ENCODE measurements around the gene MRPL11.

The MRPL11 gene

DNA sequence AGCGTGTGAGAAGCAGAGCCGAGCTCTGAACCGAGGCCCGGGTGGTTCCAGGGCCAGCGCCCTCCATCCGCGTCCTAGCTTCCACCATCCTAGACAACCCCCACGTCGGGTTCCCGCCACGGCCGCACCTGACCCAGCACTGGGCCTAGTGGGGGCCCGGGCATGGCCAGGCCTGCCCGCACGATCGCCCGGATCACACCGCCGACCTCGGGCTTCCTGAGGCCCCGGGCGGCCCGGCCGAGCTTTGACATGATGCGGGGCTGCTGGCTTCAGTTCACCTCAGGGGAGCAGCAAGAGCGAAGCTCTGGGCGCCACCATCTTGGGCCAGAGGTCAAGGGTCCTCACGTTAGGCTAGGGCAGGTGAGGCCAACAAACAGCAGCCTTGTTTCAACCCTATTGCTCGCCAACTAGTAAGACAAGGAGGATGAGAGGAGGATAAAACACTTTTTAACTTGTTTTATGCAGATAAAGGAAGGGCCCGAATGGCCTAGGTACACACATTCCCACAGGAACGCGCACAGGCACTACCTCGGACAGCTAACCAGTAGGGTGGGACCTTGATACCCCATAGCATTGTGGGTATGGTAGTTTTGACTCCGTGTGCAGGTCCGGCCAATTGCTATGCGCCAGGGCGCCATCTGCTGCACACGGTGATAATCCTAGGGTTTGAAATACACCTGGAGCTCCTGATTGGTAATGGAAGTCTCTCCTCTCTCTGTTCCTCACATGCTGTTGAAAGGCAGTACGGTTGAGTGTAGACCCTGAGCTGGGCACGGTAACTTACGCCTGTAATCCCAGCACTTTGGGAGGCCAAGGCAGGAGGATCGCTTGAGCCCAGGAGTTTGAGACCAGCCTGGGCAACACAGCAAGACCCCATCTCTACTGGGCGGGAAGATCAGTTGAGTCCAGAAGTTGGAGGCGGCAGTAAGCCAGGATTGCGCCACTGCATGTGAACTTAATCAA, at the start of gene MRPL11:
Gene MRPL11 (minus strand): TSS at position 345 of the 963 bp plus-strand sequence. CDS start 94 bp downstream, at position 251.
- DNase-seq (ENCODE audit: low read depth, low spot score), result peak; percentile 80

DNA sequence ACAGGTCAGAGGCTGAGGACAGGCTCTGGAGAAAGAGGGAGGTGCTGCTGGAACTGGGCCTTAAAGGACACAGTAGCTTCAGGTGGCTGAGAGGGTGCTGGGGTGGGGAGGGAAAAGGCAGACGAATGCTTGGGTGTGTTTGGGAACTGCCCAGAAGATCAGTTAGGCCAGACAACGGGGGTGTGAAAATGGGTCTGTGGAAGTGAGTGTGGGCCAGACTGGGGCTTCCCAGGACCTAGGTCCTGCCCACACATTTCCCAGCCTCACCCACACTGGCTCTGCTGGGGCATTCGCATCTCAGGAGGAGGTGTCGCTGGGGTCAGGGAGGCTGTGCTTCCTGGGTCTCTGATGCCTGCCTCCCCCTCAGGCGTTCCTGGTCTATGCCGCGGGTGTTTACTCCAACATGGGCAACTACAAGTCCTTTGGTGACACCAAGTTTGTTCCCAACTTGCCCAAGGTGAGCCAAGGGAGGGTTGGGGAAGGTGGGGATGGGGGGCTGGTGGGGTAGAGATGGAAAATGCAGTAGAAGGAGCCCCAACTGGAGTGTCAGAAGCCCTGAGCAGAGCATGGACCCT, 46.2 kb upstream of the MRPL11 start:
- no peak for DNase-seq (ENCODE audit: low read depth, low spot score)

DNA sequence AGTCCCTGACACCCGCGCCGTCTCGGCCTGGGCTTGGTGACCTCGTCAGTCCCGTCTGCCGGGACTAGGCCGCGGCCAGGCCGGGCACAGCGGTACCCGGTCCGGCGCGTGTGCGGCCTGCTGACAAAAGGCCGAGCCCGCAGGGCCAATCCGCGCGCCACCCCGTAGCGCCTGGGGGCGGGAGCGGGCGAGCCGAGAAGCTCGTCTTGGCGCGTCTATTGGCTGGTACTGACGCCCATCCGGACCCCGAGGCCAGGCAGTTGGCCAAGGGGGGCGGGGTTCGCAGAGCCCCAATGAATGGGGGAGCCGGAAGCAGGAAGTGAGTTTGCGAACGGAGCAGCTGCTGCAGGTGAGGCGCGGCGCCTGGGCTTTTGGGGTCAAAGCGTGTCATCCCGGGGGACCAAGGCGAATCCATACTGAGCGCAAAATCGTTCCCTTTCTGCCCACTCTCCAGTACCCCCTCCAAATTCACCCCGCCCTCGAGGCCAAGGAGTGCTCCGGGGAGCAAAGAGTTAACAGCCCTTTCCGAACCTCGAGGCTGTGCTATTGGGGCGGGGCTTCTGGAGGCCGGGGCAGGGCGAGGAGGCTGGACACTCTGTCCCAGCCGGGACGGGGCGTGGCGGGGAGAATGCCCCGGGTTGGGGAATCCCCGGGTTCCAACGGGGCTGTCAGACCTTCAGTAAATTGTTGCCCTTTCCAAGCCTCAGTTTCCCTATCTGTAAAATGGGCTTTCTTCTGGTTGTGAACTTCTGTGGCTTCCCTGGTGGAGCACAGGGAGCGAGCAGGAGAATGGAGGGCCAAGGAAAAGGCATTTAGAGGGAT, 41.7 kb upstream of the MRPL11 start, which contains the start of gene DPP3:
Gene DPP3 (plus strand): TSS at position 318 of the 822 bp plus-strand sequence. CDS start 1,767 bp downstream, outside the sequence.
- peak; percentile 83 for DNase-seq (ENCODE audit: low read depth, low spot score)

DNA sequence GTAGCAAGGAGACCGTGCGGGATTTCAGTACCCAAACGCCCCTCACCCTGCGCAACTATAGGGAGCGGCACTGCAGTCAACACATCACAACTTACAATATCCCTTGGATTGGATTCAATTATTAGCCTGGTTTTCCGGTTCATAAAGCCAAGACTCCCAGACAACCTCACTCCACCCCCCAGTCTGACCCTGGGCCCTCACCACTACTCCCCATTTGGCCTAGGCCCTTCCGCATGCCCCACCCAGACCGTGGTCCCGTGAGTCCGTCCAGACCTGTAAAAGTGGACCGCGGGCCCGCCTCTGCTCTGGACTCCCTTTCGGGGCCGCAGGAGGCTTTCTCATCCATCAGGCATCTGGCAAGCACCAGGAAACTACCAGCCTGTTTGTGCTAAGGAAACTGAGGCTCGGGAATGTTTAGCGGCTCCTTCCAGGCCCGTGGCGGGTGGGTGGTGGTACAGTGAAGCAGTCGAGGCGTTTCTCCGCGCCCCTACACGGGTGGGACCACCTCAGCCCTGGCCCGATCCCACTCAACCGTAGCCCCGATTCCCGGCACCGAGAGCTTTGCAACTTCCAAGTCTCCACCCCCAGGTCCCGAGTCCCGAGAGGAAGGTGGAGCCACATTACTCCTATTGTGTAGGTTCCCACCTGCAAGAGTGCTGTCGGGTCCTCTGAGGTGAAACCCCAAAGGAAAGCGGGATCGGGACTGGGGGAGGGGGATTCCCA, 40.9 kb upstream of the MRPL11 start:
- no peak for DNase-seq (ENCODE audit: low read depth, low spot score)

DNA sequence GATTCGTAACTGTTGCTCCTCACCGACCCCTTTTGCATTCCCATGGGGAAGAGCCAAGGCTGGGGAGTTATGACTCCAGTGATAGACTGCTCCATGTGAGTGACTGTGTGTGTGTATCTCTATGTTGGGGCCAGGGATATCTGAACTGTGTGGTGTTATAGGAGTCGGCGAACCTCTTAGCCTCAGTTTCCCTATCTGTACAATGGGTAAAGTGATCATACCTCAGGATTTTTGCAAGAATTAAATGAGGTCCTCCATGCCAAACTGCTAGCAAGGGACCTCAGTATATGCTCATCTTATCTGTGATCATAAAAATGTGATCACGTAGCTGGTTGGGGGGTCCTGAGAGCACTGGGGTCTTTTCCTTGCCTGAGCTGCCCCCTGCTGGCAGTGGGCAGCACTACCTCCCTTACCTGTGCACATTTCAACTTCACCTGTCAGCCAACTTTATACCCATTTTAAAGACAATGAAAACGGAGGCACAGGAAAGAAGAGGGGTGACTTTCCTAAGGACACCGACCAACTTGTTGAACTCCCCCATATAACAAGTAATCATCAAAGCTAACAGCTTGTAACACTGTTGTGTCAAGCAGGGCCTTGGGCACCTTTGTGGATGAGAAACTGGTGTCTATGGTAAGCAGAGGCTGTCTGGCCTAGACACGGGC, 40.2 kb upstream of the MRPL11 start:
- no peak for DNase-seq (ENCODE audit: low read depth, low spot score)

DNA sequence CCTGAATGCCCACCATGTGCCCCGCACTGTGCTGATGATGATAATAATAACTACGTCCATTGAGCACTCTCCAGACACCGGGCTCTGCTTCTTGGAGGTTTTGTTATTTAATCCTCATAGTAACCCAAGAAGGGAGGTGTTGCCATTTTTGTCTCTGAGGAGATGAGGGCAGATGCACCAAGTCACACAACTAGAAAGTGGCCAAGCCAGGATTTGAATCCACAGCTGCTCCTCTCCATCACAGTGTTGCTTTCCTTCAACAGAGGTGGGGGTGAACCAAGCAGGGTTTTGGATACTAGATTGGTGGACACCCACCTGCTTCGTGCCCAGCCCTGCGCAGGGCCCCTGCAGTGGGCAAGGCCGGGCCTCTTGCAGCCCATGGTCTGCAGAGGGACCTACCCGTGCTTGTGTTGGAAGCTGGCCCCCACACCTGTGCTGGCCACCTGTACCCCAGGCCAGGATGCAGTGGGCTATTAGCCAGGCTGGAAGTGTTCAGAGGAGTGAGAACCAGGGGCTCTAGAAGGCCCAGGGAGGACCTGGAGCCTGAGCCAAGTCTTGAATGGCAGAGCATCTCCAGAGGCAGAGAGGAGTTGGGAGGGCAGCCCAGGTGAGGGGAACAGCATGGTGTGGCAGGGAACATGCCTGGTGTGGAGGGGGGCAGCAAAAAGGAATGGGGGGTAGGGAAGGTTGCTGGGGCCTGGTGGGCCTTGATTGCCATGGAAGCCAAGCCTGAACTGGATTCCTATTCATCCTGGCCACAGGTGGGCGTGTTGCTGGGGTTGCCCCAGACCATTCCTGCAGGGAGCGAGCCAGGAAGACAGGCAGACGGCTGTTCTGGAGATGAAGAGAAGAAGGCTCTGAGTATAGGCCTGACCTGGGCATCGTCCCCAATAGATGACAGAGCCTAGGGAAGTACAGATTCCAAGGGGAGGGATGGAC, 38.9 kb upstream of the MRPL11 start:
- no peak for DNase-seq (ENCODE audit: low read depth, low spot score)

DNA sequence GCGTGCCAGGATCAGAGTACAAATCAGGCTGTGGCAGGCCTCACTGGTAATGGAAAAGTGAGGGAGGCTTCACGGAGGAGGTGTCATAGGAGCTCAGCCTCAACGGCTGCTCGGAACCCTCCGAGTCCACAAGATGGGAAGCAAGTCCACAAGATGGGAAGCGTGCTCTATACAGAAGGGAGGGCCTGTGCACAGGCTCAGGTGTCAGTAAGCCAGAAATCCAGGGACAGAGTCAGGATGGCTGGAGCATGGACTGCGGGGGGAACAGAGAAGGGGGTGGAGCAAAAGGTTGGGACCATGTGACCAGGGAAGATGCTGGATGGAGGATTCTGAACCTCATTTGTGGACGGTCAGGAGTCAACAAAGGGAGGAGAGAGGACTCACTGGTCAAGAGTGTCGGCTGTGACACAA, 38.2 kb upstream of the MRPL11 start:
- DNase-seq (ENCODE audit: low read depth, low spot score), result no peak

DNA sequence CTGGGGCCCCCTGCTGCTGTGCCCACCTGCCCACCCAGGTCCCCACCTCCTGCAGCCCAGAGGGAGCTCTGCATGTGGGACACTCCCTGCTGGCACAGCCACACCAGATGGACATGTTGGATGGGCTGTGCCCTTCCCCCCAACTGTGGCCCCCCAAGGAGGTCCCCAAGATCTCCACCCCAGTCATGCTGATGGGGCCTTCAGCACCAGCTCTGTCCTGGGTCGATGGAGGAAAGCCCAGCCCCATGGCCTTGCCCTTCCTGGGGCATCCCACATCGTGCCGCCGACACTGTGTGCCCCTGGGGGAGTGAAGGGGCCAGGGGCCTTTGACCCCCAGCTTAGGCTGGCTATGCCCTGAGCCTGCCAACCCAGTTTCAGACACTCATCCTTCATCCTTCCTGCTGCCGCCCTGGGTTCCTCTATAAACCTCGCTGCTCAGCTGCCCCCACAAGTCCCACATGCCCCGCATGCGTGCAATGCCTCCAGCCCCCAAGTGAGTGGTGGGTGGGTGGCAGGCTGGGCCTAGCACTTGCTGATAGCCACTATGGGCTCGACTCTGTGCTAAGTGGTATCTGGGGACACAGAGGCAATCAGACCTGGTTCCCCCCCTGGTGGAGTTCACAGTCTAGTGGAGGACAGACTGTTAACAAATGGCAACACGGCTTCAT, 37.7 kb upstream of the MRPL11 start:
- no peak for DNase-seq (ENCODE audit: low read depth, low spot score)

DNA sequence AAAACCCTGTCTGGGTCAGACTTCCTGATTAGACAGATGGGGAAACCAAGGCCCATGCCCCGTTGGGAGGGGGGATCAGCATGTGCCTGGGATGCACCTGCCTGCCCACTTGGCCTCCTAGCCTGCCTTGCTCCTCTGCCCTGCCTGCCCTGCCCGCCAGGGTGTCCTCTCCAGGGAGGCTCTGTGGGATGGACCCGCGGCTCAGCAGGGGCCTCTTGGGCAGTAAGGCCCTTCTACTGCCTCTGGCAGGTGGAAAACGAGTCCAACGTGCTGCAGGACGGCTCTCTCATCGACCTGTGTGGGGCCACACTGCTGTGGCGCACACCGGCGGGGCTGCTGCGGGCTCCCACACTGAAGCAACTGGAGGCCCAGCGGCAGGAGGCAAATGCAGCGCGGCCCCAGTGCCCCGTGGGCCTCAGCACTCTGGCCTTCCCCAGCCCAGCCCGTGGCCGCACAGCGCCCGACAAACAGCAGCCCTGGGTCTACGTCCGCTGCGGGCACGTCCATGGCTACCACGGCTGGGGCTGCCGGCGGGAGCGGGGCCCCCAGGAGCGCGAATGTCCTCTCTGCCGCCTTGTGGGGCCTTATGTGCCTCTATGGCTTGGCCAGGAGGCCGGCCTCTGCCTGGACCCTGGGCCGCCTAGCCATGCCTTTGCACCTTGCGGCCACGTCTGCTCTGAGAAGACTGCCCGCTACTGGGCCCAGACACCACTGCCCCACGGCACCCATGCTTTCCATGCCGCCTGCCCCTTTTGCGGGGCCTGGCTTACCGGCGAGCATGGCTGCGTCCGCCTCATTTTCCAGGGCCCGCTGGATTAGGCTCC, 36.9 kb upstream of the MRPL11 start:
- DNase-seq (ENCODE audit: low read depth, low spot score), result no peak

DNA sequence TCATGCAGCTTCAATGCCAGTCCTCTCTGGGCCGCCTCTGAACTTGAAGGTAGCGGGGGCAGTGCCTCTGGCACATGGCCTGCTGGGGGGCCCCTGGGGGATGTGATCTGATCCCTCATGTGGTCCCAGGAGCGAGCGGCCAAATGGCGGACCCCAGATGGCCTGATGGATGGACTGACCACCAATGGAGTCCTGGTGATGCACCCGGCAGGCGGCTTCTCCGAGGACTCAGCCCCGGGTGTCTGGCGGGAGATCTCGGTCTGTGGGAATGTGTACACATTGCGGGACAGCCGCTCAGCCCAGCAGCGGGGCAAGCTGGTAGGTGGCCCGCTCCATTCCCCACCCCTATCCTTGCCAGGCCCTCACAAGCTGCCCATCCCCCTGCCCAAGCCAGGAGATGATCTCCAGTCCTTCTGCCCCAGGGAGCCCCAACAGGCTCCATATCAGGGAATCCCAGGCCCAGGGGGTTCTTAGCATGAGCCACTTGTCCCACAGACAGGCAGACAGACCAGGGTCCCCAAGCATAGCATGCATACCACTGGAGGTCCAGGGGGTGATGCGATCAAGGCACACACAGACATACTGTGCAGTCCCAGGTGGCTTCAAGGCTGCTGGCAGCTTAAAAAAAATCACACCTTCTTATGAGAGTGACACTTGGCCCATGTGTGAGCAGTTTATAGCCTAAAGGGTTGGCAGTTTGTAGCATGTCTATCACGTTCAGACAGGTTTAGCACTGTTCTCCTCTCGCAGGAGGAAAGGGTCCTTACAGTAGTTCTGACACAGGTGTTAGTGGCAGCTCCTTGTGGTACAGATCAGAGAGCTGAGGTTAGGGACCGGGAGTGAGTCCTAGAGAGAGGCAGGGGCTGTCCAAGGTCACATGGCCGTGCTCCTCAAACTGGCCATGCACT, 35.2 kb upstream of the MRPL11 start:
- DNase-seq (ENCODE audit: low read depth, low spot score), result no peak

DNA sequence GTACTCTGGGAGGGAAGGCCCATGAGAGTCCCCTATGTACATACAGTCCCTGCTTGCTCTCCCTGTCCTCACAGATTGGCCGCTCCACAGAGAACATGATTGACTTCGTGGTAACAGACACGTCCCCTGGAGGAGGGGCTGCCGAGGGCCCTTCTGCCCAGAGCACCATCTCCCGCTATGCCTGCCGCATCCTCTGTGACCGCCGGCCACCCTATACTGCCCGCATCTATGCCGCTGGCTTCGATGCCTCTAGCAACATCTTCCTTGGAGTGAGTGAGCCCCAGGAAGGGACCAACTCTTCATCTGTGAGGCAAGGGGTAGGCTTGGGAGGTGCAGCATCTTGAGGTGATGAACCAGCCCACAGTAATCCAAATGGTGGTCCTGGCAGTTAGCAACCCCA, 34.5 kb upstream of the MRPL11 start:
- DNase-seq (ENCODE audit: low read depth, low spot score), result no peak

DNA sequence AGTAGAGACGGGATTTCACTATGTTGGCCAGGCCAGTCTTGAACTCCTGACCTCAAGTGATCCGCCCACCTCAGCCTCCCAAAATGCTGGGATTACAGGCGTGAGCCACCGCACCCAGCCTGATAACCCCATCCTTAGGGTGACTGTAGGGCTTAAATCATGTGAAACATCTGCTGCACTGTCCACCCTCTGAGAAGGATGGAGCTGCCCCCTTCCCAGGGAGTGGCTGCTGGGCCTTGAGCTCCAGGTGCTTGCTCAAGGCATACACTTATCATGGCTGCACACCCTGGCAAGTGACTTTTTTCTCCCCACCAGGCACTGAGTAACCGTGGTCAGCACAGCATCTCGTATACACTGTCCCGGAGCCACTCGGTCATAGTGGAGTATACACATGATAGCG, 33.4 kb upstream of the MRPL11 start:
- no peak for DNase-seq (ENCODE audit: low read depth, low spot score)

DNA sequence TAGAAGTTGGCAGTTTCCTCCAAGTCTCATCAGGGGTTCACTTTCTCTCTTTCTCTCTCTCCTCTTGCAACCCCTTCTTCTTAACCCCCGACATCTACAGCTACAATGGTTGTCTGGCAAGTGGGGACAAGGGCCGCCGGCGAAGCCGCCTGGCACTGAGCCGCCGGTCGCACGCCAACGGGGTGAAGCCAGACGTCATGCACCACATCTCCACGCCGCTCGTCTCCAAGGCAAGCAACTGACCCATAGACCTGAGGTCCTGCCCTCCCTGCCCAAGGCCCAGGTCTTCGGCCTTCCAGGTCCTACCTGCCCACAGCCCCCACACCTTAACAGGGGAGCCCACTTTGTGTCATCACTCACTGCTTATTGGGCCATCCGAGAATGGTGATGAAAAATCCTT, 32.5 kb upstream of the MRPL11 start:
- no peak for DNase-seq (ENCODE audit: low read depth, low spot score)

DNA sequence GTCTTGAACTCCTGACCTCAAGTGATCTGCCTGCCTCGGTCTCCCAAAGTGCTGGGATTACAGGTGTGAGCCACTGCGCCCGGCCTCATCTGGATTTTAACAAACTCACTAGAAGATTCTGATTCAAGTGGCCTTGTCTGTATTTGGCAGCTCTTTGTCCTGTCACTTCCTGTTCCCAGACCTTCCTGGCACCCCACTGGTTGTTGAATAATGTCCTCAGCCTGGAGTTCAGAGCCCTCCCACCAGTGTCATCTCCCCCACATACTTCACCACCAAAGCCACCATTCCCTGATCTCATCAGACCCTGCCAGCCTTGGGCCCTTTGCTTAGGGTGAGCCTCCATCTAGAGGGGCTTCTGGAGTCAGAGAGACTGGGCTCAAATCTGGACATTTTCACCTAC, 31.4 kb upstream of the MRPL11 start:
- no peak for DNase-seq (ENCODE audit: low read depth, low spot score)

DNA sequence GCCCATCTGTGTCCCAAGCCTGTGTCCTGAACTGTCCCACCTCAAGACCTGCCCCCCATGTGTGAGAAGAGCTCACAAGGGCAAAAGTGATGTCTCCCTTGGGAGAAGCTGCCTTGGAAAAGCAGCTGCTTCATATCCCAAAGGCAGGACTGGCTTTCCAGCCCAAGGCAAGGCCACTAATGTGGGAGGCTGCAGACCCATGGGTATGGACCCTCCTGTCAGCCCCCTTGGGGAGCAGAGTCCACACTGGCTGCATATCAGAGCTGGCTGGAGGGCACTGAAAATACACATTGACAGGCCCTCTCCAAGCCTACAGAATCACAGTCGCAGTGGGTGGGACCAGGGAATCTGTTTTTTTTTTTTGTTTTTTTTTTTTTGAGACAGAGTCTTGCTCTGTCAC, 30.8 kb upstream of the MRPL11 start:
- DNase-seq (ENCODE audit: low read depth, low spot score), result no peak

DNA sequence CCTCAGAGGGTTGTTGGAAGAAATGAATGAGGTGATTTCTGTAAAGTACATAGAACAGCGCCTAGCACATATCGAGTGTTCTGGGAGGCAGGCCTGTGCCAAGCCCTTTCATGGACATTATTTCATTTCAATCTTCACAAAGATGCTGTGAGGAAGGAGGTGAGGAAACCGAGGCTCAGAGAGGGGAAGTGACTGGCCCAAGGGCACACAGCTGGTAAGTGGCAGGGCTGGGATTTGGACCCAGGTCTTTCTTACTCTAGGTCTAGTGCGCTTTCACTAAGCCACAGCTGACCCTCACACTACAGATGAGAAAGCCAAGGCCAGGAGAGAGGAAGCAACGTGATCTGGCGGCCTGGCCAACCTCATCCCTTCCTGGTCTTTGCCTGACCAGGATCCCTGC, 30.0 kb upstream of the MRPL11 start:
- DNase-seq (ENCODE audit: low read depth, low spot score), result no peak

DNA sequence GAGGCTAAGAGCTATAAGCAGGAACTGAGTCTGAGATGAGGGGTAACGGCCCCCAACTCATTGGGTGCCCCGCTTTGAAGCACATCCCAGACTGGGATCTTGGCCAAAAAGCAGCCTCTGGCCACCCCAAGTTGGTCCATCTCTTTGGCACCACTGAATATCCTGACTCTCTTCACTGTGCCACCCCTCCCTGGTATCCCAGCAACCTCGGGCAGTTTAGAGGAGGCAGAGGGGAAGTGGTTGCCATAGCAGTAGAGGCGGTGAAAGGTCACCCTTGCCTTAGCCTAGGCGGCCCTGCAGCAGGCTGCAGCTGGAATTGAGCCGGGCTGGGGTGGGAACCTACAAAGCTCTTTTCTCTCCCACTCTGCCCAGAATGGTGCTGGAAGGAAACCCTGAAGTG, 29.1 kb upstream of the MRPL11 start:
- DNase-seq (ENCODE audit: low read depth, low spot score), result no peak

All from smooth muscle cell of the brain vasculature (primary cell).